HL-60/S4 treated with retinoic acid at 250 ng/mL for 4 days and 3 days (cell line): Measurements from ENCODE around the gene MAP3K19.
"Not testable (repeated sequence)": the region's sequence is repeated elsewhere in the genome, so short reads cannot be mapped to it uniquely, and the experiment has no call there.

ENCODE experiments used
- in situ Hi-C: fragments of 300-500 bp; cut with MboI; formaldehyde crosslinking; loops from 2 replicates; pipeline ENCODE4 v1.7.0; 2022; ENCODE audit warnings: low sequenced_read_pairs

The MAP3K19 gene

DNA sequence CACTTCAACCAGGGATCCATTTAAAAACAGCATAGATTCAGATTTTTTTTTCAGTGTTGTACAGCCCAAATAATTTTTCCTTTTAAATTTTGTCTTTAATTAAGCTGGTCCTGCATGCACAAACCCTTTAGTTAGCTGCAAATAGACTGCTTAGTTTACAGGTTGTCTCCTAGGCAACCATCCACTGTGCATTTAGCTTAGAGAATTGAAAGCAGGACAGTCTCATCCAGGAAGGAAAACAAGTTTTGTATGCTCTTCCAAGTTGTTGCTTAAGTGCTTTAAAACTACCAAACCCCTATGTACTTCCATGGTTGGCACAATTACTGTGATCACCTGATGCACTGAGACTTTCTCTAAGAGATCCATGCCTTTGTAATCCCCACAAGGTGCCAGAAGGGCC lies at the start of gene MAP3K19:
Gene MAP3K19, minus strand, starts transcription at position 148 of the 400 bp plus-strand sequence. CDS start 22,800 bp downstream, outside the sequence.
- in situ Hi-C loops = no loop called here

DNA sequence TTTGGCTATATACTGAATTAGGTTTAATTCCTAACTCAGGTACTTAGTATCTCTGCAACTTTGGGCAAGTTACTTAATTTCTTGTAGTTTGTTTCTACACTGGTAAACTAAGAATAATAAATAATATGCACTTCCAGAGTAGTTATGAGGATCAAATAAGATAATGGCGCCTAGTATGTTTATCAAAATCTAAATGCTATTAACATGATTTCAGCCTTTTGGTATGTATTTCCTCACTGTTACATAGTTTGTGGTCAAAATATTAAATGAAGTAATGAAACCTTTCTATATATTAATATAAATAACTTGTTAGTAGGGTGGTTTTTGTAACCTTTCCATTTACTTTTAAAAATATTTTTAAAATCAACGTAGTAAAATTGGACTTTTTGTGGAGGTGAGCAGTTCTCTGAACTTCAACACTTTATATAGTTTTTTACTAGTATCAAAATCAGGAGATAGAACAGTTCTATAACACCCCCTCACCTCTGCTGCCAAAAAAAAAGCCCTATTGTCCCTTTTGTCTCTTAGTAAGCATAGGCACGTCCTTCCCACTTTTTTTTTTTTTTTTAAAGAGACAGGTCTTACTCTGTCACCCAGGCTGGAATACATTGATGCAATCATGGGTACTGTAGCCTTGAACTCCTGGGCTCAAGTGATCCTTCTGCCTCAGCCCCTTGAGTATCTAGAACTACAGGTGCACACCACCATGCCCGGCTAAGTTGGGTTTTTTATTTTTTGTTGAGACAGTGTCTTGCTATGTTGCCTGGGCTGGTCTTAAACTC lies 49.6 kb upstream of the MAP3K19 start:
- in situ Hi-C loops = no loop called here

DNA sequence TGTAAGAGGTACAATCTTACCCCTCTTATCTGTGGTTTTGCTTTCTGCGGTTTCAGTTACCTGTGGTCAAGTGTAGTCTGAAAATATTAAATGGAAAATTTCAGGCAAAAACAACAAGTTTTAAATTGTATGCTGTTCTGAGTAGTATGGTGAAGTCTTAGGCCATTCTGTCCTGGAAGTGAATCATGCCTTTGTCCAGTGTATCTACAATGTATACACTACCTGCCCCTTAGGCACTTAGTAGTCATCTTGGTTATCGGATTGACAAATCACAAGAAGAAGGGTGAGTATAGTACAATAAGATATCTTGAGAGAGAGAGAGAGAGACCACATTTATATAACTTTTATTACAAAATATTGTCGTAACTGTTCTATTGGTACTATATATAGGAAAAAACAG lies 48.3 kb upstream of the MAP3K19 start:
- in situ Hi-C loops = no loop called here

- in situ Hi-C loops = no loop called here
Measured at GRCh38 chr2:135094508-135094907, 47.3 kb upstream of the MAP3K19 start.

DNA sequence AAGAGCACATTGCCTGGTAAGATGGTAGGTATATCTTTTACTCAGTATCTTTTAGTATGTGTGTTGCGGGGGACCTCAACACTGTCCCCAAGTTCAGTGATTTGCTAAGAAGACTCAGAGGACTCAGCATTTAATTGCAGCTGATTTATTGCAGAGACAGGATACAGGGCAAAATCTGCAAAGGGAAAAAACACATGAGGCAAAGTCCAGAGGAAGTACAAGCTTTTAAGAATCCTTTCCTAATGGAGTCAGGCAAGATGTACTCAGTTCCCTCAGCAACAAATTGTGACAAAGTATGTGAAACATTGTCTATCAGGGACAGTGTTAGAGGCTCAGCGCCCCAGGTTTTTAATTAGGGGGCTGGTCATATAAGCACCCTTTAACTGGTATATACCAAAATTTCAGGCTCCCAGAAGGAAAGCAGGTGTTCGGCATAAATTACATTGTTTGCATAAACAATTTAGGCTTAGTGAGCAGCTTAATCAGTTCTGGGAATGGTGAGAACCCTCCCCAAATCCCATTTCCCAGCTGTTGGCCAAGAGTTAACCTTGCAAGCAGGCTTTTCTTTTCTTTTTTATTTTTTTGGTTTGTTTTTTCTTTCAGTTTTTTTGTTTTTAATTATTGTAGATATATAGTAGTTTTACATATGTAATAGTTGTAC lies 46.6 kb upstream of the MAP3K19 start:
- in situ Hi-C loops = no loop called here

- in situ Hi-C loops = no loop called here
Measured at GRCh38 chr2:135093193-135093592, 45.9 kb upstream of the MAP3K19 start.

GRCh38 chr2:135091681-135092080 lies 44.4 kb upstream of the MAP3K19 start:
- in situ Hi-C loops = no loop called here

DNA sequence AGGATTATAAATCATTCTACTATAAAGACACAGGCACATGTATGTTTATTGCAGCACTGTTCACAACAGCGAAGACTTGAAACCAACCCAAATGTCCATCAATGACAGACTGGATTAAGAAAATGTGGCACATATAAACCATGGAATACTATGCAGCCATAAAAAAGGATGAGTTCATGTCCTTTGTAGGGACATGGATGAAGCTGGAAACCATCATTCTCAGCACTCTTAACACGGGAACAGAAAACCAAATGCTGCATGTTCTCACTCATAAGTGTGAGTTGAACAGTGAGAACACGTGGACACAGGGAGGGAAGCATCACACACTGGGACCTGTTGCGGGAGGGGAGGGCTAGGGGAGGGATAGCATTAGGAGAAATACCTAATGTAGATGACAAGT lies 42.4 kb upstream of the MAP3K19 start:
- in situ Hi-C loops = not testable (repeated sequence)

DNA sequence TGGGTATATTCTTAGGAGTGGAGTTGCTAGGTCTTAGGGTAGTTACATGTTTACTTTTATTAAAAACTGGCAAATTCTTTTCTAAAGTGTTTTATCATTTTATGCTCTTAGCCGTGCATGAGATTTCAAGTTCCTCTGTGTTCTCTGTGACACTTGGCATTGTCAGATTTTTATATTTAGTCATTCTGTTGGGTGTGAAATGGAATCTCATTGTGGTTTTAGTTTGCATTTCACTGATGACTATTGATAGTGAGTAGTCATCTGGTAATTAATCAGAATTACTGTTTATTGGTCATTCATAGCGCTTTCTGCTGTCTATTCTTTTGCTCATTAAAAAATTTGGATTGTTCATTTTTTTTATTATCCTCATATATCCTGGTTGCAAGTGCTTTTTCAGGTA lies 39.0 kb upstream of the MAP3K19 start:
- in situ Hi-C loops = no loop called here

DNA sequence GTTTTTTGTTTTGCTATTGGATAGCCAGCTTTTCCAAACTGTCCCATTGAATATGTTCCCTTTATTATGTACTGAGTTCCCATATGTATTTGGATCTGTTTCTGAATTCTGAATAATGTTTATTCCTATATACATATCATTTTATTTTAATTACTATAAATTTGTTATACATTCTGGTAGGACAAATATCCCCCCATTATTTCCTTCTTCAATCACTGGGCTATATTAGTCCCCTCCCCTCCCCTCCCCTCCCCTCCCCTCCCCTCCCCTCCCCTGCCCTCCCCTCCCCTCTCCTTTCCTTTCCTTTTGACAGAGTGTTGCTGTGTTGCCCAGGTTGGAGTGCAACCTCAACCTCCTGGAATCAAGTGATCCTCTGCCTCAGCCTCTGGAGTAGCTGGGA lies 31.2 kb upstream of the MAP3K19 start:
- in situ Hi-C loops = no loop called here

DNA sequence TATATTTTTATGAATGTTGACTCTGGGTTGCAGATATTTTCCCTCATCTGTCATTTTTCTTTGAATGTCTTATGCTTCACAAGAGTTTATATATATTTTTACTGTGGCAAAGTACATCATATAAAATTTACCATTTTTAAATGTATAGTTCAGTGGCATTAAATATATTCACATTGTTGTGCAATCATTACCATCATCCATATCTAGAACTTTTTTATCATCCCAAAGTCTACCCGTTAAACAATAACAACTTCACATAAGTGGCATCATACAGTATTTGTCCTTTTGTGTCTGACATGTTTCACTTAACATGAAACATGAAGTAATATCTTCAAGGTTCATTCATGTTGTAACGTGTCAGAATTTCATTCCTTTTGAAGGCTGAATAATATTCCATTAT lies 29.3 kb upstream of the MAP3K19 start:
- in situ Hi-C loops = no loop called here

- in situ Hi-C loops = no loop called here
Measured at GRCh38 chr2:135074216-135074615, 27.0 kb upstream of the MAP3K19 start.

DNA sequence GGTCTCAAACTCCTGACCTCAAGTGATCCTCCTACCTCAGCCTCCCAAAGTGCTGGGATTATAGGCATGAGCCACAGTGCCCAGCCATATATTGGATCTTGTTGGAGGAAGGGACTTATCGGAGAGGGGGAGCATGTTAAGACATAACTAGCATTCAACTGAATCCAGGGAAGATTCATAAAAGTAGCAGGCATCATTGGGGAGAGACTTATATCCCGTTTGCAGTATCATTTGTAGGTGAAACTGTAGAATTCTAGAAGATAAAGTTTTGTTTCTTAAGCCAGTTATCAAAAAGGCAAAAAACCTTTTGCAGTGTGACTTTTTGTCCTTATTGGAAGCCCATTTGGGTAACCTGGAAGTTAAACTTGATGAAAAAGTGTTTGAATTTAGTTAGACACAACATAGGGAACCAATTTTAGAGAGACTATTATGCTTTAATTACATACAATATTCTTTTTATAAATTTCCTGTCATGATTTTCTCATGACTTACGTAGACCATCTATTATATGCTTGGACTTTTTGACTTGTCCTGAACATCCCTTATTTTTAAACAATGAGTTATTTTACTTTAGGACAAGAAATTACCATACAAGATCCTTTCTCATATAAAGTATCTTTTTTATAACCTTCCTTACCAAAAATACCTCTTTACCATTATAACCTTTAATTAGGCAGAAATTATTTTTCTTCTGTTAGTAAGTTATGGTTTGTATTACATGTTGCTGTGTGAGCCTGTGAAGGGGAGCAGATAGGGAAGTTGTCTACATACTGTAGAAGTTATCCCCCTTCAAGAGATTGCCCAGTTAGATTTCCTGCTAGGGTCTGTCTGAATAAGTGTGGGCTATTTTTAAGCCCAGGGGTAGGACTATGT lies 25.1 kb upstream of the MAP3K19 start:
- in situ Hi-C loops = no loop called here

DNA sequence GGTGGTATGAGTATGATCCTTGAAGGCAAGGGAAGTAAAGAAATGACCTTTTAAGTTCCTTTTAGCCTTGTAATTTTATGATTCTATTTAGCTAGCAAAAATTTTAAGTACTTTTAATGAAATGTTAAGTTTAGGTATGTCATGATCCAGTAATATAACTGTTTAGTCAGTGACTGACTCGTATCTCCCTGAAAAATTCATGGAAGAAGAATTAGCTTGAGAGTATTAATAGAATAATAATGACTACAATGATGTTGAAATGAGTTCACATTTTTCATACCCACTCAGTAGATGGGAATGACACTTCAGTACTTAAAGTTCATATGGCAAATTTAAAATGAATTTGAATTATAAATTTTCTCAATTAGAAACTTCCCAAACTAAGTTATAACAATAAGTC lies 19.5 kb upstream of the MAP3K19 start:
- in situ Hi-C loops = no loop called here

GRCh38 chr2:135064149-135064548 lies 16.9 kb upstream of the MAP3K19 start:
- in situ Hi-C loops = no loop called here

GRCh38 chr2:135063210-135063609 lies 16.0 kb upstream of the MAP3K19 start:
- in situ Hi-C loops = no loop called here

- in situ Hi-C loops = no loop called here
Measured at GRCh38 chr2:135059577-135059976, 12.3 kb upstream of the MAP3K19 start.

DNA sequence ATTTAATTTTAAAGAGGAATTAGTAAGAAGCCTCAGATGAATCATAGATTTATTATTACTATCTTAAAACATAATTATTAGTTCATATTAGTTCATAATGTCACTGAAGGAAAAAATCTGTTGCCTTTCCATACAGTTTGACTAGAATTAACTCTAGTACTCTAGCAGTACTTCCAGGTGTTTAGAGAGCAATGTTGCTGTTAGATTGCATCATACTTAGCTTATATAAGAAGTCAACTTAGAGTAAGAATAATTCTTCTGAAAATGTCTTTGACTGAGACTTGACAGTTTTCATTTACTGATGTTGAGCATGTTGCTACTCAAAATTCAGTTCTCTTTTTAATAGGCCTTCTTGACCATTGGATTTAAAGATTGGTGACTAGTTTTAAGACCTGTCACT lies 9.5 kb upstream of the MAP3K19 start:
- in situ Hi-C loops = no loop called here

- in situ Hi-C loops = no loop called here
Measured at GRCh38 chr2:135055182-135055786, 8.0 kb upstream of the MAP3K19 start.

GRCh38 chr2:135052997-135053474 lies 5.8 kb upstream of the MAP3K19 start:
- in situ Hi-C loops = no loop called here
